GM23338 (cell line): ENCODE data around the gene MIER2. TPM values are rescaled to one million over a fixed set of nuclear protein-coding genes. Genes with fewer than 3 reads are reported as not detected.

Experiments used
- ATAC-seq: fragments of 200-7000 bp; cut with Tn5 transposase; 3 replicates; pipeline ENCODE4 v1.9.1; 2020
- DNase-seq: peaks from one replicate; pipeline ENCODE4 v3.0.0-alpha.2; 2015; ENCODE audit warnings: low spot score
- H2AFZ ChIP-seq: fragments of 200-600 bp; sonication (generic); 2 replicates; pipeline ENCODE4 v1.8.0; 2016; ENCODE audit warnings: antibody characterized with exemption, mild to moderate bottlenecking, moderate library complexity
- H3F3A ChIP-seq: fragments of 200-600 bp; sonication (generic); replicated peaks from 2 replicates; pipeline ENCODE4 v1.8.0; 2017; ENCODE audit warnings: antibody characterized with exemption, mixed run types, low read depth
- H3K27ac ChIP-seq: fragments of 200-600 bp; sonication (generic); 2 replicates; pipeline ENCODE4 v1.6.1; 2016; ENCODE audit warnings: low read depth
- H3K27me3 ChIP-seq: fragments of 200-600 bp; sonication (generic); 2 replicates; pipeline ENCODE4 v1.8.0; 2016; ENCODE audit warnings: mild to moderate bottlenecking, mixed run types, moderate library complexity; ENCODE audit not compliant: insufficient read depth
- H3K36me3 ChIP-seq: fragments of 200-600 bp; sonication (generic); 2 replicates; pipeline ENCODE4 v1.8.0; 2016; ENCODE audit warnings: mild to moderate bottlenecking; ENCODE audit not compliant: insufficient read depth
- H3K4me1 ChIP-seq: fragments of 200-600 bp; sonication (generic); 2 replicates; pipeline ENCODE4 v1.8.0; 2016; ENCODE audit warnings: mild to moderate bottlenecking, moderate library complexity; ENCODE audit not compliant: insufficient read depth
- H3K4me2 ChIP-seq: fragments of 200-600 bp; sonication (generic); 2 replicates; pipeline ENCODE4 v1.7.1; 2017; ENCODE audit warnings: mixed run types
- H3K4me3 ChIP-seq: fragments of 200-600 bp; sonication (generic); 2 replicates; pipeline ENCODE4 v1.6.1; 2016; ENCODE audit warnings: mixed run types
- H3K79me2 ChIP-seq: fragments of 200-600 bp; sonication (generic); replicated peaks from 2 replicates; pipeline ENCODE4 v1.8.0; 2017; ENCODE audit warnings: mild to moderate bottlenecking; ENCODE audit not compliant: insufficient read depth
- H3K9me2 ChIP-seq: fragments of 200-600 bp; sonication (generic); 2 replicates; pipeline ENCODE4 v1.8.0; 2017; ENCODE audit not compliant: insufficient read depth
- H4K20me1 ChIP-seq: fragments of 200-600 bp; sonication (generic); replicated peaks from 2 replicates; pipeline ENCODE4 v1.8.0; 2017; ENCODE audit warnings: mild to moderate bottlenecking; ENCODE audit not compliant: insufficient read depth
- H3K27ac Mint-ChIP-seq: 2 replicates; pipeline ENCODE4 v1.8.0; 2020; ENCODE audit warnings: inconsistent platforms, mild to moderate bottlenecking, moderate library complexity, mixed read lengths
- H3K27me3 Mint-ChIP-seq: 3 replicates; pipeline ENCODE4 v1.8.0; 2022; ENCODE audit warnings: low read depth, mild to moderate bottlenecking, moderate library complexity, mixed read lengths, inconsistent platforms; ENCODE audit not compliant: insufficient read depth, poor library complexity
- H3K36me3 Mint-ChIP-seq: 3 replicates; pipeline ENCODE4 v1.8.0; 2021; ENCODE audit warnings: low read depth, mild to moderate bottlenecking, inconsistent platforms, moderate library complexity, mixed read lengths
- H3K4me1 Mint-ChIP-seq: 3 replicates; pipeline ENCODE4 v1.8.0; 2020; ENCODE audit warnings: mild to moderate bottlenecking, inconsistent platforms, mixed read lengths
- H3K4me3 Mint-ChIP-seq: 3 replicates; pipeline ENCODE4 v1.8.0; 2021; ENCODE audit warnings: moderate library complexity, mild to moderate bottlenecking, inconsistent platforms, mixed read lengths
- H3K9me3 Mint-ChIP-seq: 3 replicates; pipeline ENCODE4 v1.8.0; 2020; ENCODE audit warnings: moderate library complexity, mild to moderate bottlenecking, inconsistent platforms, mixed read lengths
- CREB1 ChIP-seq: fragments of 250-450 bp; sonication (Bioruptor Pico); IDR thresholded peaks from 2 replicates; pipeline ENCODE4 v1.5.0; 2020; ENCODE audit warnings: low read depth, mild to moderate bottlenecking, moderate library complexity
- EZH2phosphoT487 ChIP-seq: fragments of 200-600 bp; sonication (generic); IDR thresholded peaks from one replicate; pipeline ENCODE4 v1.8.1; 2018; ENCODE audit warnings: antibody characterized with exemption; ENCODE audit not compliant: unreplicated experiment
- JUNB ChIP-seq: IDR thresholded peaks from one replicate; pipeline ENCODE4 v1.6.1; 2016; ENCODE audit warnings: antibody characterized with exemption; ENCODE audit not compliant: unreplicated experiment
- NANOG ChIP-seq: IDR thresholded peaks from 2 replicates; pipeline ENCODE4 v1.6.1; 2016; ENCODE audit warnings: antibody characterized with exemption, borderline replicate concordance
- POLR2AphosphoS5 ChIP-seq: IDR thresholded peaks from 2 replicates; pipeline ENCODE4 v1.6.1; 2016; ENCODE audit warnings: antibody characterized with exemption, low read depth
- REST ChIP-seq: IDR thresholded peaks from one replicate; pipeline ENCODE4 v1.6.1; 2018; ENCODE audit warnings: antibody characterized with exemption; ENCODE audit not compliant: unreplicated experiment
- STAT1 ChIP-seq: IDR thresholded peaks from one replicate; pipeline ENCODE4 v1.6.1; 2016; ENCODE audit warnings: antibody characterized with exemption; ENCODE audit not compliant: unreplicated experiment
- ZNF331 ChIP-seq: fragments of 250-450 bp; sonication (Bioruptor Pico); IDR thresholded peaks from 2 replicates; pipeline ENCODE4 v1.5.0; 2020; ENCODE audit warnings: low read depth, mild to moderate bottlenecking, moderate library complexity
- ZNF462 ChIP-seq: fragments of 250-450 bp; sonication (Bioruptor Pico); IDR thresholded peaks from 2 replicates; pipeline ENCODE4 v1.5.0; 2020; ENCODE audit warnings: mild to moderate bottlenecking, moderate library complexity
- polyA plus RNA-seq: library from polyadenylated mRNA; unstranded; fragments of >200 nt; fragmentation: Nextera tagmentation; extraction: Ambion mirVana; gene quantifications from 2 replicates; pipeline ENCODE4 v1.2.1, GENCODE V29; 2016
- total RNA-seq: library from RNA; depleted of rRNA; stranded (reverse); fragments of >200 nt; shearing (Covaris generic); gene quantifications from 2 replicates; pipeline ENCODE4 v1.2.3, GENCODE V29; 2014
- TF ChIP-seq, protein P1 (sequence below): IDR thresholded peaks from 2 replicates; pipeline ENCODE4 v1.6.1; 2016; ENCODE audit warnings: antibody characterized with exemption
- TF ChIP-seq, protein P2 (sequence below), 2 experiments: fragments of 200-600 bp in 1 of 2; sonication (generic) in 1 of 2; conservative IDR thresholded peaks; 2 replicates each; pipeline versions ENCODE4 v1.5.1 to v1.6.1; 2016 to 2017; ENCODE audit warnings: antibody characterized with exemption in 2 of 2, low read depth in 2 of 2, mild to moderate bottlenecking in 2 of 2, moderate library complexity in 1 of 2

Gene MIER2
- total and polyA plus RNA-seq, 2 experiments from 2014 or later: 30.2 to 37.9 TPM

DNA sequence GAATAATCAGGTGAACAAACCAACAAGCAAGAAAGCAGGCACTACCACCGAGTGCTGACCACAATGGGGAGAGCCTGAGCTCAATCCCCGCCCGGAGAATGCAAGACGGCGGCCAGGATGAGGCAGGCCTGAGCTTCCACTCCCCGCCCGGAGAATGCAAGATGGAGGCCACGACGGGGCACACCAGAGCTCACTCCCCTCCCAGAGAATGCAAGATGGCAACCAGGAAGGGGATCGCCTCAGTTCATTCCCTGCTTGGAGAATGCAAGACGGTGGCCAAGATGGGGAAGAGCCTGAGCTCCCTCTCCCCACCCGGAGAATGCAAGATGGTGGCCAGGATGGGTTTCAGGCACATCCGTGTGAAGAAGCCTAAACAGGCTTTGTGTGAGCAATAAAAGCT, 24.7 kb upstream of the MIER2 start:
- Mint-ChIP-seq H3K4me3 (no peak overlapping the region; the same call in 2 of the 3 replicates), H3K27ac (no peak overlapping the region), H3K36me3 (peaks cover 6% of the 10 kb centered on the region; the same call in 1 of the 3 replicates), H3K9me3 (peaks cover 11% of the 10 kb centered on the region; the same call in 2 of the 3 replicates), H3K27me3 (peaks cover 15% of the 10 kb centered on the region), H3K4me1 (no peaks in the 10 kb centered on the region; the same call in 2 of the 3 replicates)
- Histone ChIP-seq H3K4me3 (no peak overlapping the region), H3K4me2 (no peak overlapping the region), H3K36me3 (no peaks in the 10 kb centered on the region), H2AFZ (peak overlapping the region; percentile 90; the same call in 1 of the 2 replicates), H3K4me1 (no peaks in the 10 kb centered on the region), H3K9me2 (no peaks in the 10 kb centered on the region), H3K27me3 (no peaks in the 10 kb centered on the region), H3K79me2 (no peaks in the 10 kb centered on the region), H4K20me1 (no peaks in the 10 kb centered on the region), H3K27ac (no peak overlapping the region), H3F3A (no peaks in the 10 kb centered on the region)
- DNase-seq (no peak), ATAC-seq (no peak)
- TF ChIP-seq ZNF462 (CRISPR knock-in tag): no peak
- TF ChIP-seq NANOG: no peak
- TF ChIP-seq STAT1: no peak
- TF ChIP-seq ZNF331 (CRISPR knock-in tag): no peak
- no peak for TF ChIP-seq REST
- TF ChIP-seq JUNB: no peak
- TF ChIP-seq, protein P1, sequence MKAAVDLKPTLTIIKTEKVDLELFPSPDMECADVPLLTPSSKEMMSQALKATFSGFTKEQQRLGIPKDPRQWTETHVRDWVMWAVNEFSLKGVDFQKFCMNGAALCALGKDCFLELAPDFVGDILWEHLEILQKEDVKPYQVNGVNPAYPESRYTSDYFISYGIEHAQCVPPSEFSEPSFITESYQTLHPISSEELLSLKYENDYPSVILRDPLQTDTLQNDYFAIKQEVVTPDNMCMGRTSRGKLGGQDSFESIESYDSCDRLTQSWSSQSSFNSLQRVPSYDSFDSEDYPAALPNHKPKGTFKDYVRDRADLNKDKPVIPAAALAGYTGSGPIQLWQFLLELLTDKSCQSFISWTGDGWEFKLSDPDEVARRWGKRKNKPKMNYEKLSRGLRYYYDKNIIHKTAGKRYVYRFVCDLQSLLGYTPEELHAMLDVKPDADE: no peak
- TF ChIP-seq CREB1 (CRISPR knock-in tag): no peak
- TF ChIP-seq, protein P2, sequence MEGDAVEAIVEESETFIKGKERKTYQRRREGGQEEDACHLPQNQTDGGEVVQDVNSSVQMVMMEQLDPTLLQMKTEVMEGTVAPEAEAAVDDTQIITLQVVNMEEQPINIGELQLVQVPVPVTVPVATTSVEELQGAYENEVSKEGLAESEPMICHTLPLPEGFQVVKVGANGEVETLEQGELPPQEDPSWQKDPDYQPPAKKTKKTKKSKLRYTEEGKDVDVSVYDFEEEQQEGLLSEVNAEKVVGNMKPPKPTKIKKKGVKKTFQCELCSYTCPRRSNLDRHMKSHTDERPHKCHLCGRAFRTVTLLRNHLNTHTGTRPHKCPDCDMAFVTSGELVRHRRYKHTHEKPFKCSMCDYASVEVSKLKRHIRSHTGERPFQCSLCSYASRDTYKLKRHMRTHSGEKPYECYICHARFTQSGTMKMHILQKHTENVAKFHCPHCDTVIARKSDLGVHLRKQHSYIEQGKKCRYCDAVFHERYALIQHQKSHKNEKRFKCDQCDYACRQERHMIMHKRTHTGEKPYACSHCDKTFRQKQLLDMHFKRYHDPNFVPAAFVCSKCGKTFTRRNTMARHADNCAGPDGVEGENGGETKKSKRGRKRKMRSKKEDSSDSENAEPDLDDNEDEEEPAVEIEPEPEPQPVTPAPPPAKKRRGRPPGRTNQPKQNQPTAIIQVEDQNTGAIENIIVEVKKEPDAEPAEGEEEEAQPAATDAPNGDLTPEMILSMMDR (conservative IDR thresholded peaks at IDR 0.05; ENCODE audit: low read depth in 2 of 2): no peak
- no peak for TF ChIP-seq EZH2phosphoT487
- TF ChIP-seq POLR2AphosphoS5: no peak
